CD4-positive, alpha-beta memory T cell (primary cell): Measurements from ENCODE around the gene TOX3. TPM values are rescaled to one million over a fixed set of nuclear protein-coding genes. Genes with fewer than 3 reads are reported as not detected.

Experiments used
- CTCF ChIA-PET: fragments of 350-600 bp; sonication (Branson Sonifier 250); formaldehyde crosslinking; loops from one replicate; lab custom pipeline; 2021; ENCODE audit warnings: inconsistent platforms; ENCODE audit not compliant: partially characterized antibody; lab: Charles Lee
- POLR2A ChIA-PET: fragments of 350-600 bp; sonication (Branson Sonifier 250); formaldehyde crosslinking; loops from one replicate; lab custom pipeline; 2021; ENCODE audit not compliant: partially characterized antibody; lab: Charles Lee
- DNase-seq, 5 donors: peaks; one replicate each; pipeline versions ENCODE4 v3.0.0 to v3.0.0-alpha.2; 2020 to 2022; ENCODE audit warnings: mixed read lengths in 1 of 5
- H3K27ac ChIP-seq: one replicate; pipeline ENCODE4 v1.7.0; 2013; ENCODE audit warnings: low read depth, low read length
- H3K27me3 ChIP-seq: 2 replicates; pipeline ENCODE4 v1.7.0; 2013; ENCODE audit warnings: mild to moderate bottlenecking, low read length, moderate library complexity; ENCODE audit not compliant: insufficient read depth
- H3K36me3 ChIP-seq: 2 replicates; pipeline ENCODE4 v1.7.0; 2013; ENCODE audit warnings: mild to moderate bottlenecking, low read length, moderate library complexity; ENCODE audit not compliant: insufficient read depth
- H3K4me1 ChIP-seq: 2 replicates; pipeline ENCODE4 v1.7.0; 2013; ENCODE audit warnings: mild to moderate bottlenecking, low read length, moderate library complexity; ENCODE audit not compliant: insufficient read depth
- H3K4me3 ChIP-seq, 2 donors: one replicate each; pipeline ENCODE4 v1.7.0; 2013; ENCODE audit warnings: low read length in 2 of 2, mild to moderate bottlenecking in 1 of 2
- H3K9me3 ChIP-seq, 2 donors: one replicate each; pipeline ENCODE4 v1.7.0; 2013; ENCODE audit warnings: low read length in 2 of 2, control low read depth in 1 of 2; ENCODE audit not compliant: control insufficient read depth in 1 of 2
- H3K27ac Mint-ChIP-seq, 7 donors: one replicate each; pipeline ENCODE4 v1.8.0; 2020 to 2021; ENCODE audit warnings: mixed read lengths in 7 of 7, mild to moderate bottlenecking in 6 of 7, inconsistent platforms in 3 of 7, moderate library complexity in 3 of 7
- H3K27me3 Mint-ChIP-seq, 2 donors: one replicate each; pipeline ENCODE4 v1.8.0; 2020 to 2021; ENCODE audit warnings: mixed read lengths in 2 of 2
- H3K36me3 Mint-ChIP-seq, 2 donors: one replicate each; pipeline ENCODE4 v1.8.0; 2020 to 2021; ENCODE audit warnings: mixed read lengths in 2 of 2, inconsistent platforms in 1 of 2, mild to moderate bottlenecking in 1 of 2
- H3K4me1 Mint-ChIP-seq, 4 donors: one replicate each; pipeline ENCODE4 v1.8.0; 2020 to 2021; ENCODE audit warnings: mixed read lengths in 4 of 4, mild to moderate bottlenecking in 1 of 4
- H3K4me3 Mint-ChIP-seq, 8 donors: one replicate each; pipeline ENCODE4 v1.8.0; 2020 to 2021; ENCODE audit warnings: mixed read lengths in 8 of 8, mild to moderate bottlenecking in 7 of 8, moderate library complexity in 6 of 8, inconsistent platforms in 3 of 8
- H3K9me3 Mint-ChIP-seq, 8 donors: one replicate each; pipeline ENCODE4 v1.8.0; 2020 to 2021; ENCODE audit warnings: mixed read lengths in 8 of 8, mild to moderate bottlenecking in 5 of 8, inconsistent platforms in 3 of 8, moderate library complexity in 1 of 8
- intact Hi-C: fragments of 100-400 bp; cut with micrococcal nuclease; formaldehyde crosslinking; loops from one replicate; pipeline ENCODE4 v1.15.1; 2023
- polyA plus RNA-seq, 2 donors: library from polyadenylated mRNA; unstranded; fragments of 300-500 nt; fragmentation: Illumina TruSeq; gene quantifications; one replicate each; pipeline ENCODE4 v1.2.3, GENCODE V29; 2021
- total RNA-seq, 2 experiments: library from RNA; stranded (reverse); gene quantifications; one replicate each; pipeline ENCODE4 v1.2.3, GENCODE V29; 2021

Gene TOX3
- total and polyA plus RNA-seq, 4 experiments from 2014 or later = 0.13 TPM; not detected in 3

GRCh38 chr16:52463904-52464303 lies 83.0 kb downstream of the TOX3 start:
- H3K27ac ChIP-seq = no peak overlapping the region
- no peaks in the 10 kb centered on the region for H3K9me3 ChIP-seq
- Mint-ChIP-seq H3K36me3 (no peaks in the 10 kb centered on the region), H3K27me3 (no peaks in the 10 kb centered on the region), H3K4me1 (no peaks in the 10 kb centered on the region), H3K4me3 (no peak overlapping the region), H3K27ac (no peak overlapping the region), H3K9me3 (peaks cover 0 to 1% (median 0%) of the 10 kb centered on the region in 8 donors)
- POLR2A ChIA-PET = no interaction called here
- no peaks in the 10 kb centered on the region for H3K36me3 ChIP-seq
- H3K4me3 ChIP-seq = no peak overlapping the region
- CTCF ChIA-PET = no interaction called here
- H3K27me3 ChIP-seq = no peaks in the 10 kb centered on the region
- intact Hi-C loops = no loop called here
- no peaks in the 10 kb centered on the region for H3K4me1 ChIP-seq
- DNase-seq = no peak

GRCh38 chr16:52462816-52463215 lies 84.1 kb downstream of the TOX3 start:
- ChIA-PET CTCF (no interaction called here), POLR2A (no interaction called here)
- Mint-ChIP-seq H3K27ac (no peak overlapping the region), H3K4me1 (no peaks in the 10 kb centered on the region), H3K4me3 (no peak overlapping the region), H3K27me3 (no peaks in the 10 kb centered on the region), H3K36me3 (no peaks in the 10 kb centered on the region), H3K9me3 (peaks cover 0 to 1% (median 0%) of the 10 kb centered on the region in 8 donors)
- intact Hi-C loops = no loop called here
- H3K4me3 ChIP-seq = no peak overlapping the region
- H3K36me3 ChIP-seq = no peaks in the 10 kb centered on the region
- H3K27ac ChIP-seq = no peak overlapping the region
- DNase-seq = no peak
- no peaks in the 10 kb centered on the region for H3K27me3 ChIP-seq
- H3K4me1 ChIP-seq = no peaks in the 10 kb centered on the region
- no peaks in the 10 kb centered on the region for H3K9me3 ChIP-seq

- Mint-ChIP-seq H3K27ac (no peak overlapping the region), H3K27me3 (no peaks in the 10 kb centered on the region)
Measured at GRCh38 chr16:52460639-52461178, 86.2 kb downstream of the TOX3 start.

GRCh38 chr16:52456368-52456767 lies 90.6 kb downstream of the TOX3 start:
- Histone ChIP-seq H3K4me1 (no peaks in the 10 kb centered on the region), H3K9me3 (no peaks in the 10 kb centered on the region), H3K4me3 (no peak overlapping the region), H3K36me3 (no peaks in the 10 kb centered on the region), H3K27ac (no peak overlapping the region), H3K27me3 (no peaks in the 10 kb centered on the region)
- no peak overlapping the region for H3K4me3 Mint-ChIP-seq
- H3K27me3 Mint-ChIP-seq = no peaks in the 10 kb centered on the region
- H3K4me1 Mint-ChIP-seq = no peaks in the 10 kb centered on the region
- intact Hi-C loops = no loop called here
- H3K9me3 Mint-ChIP-seq = peaks cover 0 to 12% (median 4%) of the 10 kb centered on the region in 8 donors
- ChIA-PET POLR2A (no interaction called here), CTCF (no interaction called here)
- no peaks in the 10 kb centered on the region for H3K36me3 Mint-ChIP-seq
- H3K27ac Mint-ChIP-seq = no peak overlapping the region
- DNase-seq = no peak

More at GRCh38 chr16:52460639-52461178, 86.2 kb downstream of the TOX3 start:
- Mint-ChIP-seq H3K9me3 (peaks cover 0 to 2% (median 0%) of the 10 kb centered on the region in 8 donors), H3K4me3 (no peak overlapping the region), H3K4me1 (no peaks in the 10 kb centered on the region), H3K36me3 (no peaks in the 10 kb centered on the region)
- ChIA-PET POLR2A (no interaction called here), CTCF (no interaction called here)
- H3K36me3 ChIP-seq = no peaks in the 10 kb centered on the region
- intact Hi-C loops = no loop called here
- H3K4me1 ChIP-seq = no peaks in the 10 kb centered on the region
- H3K4me3 ChIP-seq = no peak overlapping the region
- H3K9me3 ChIP-seq = no peaks in the 10 kb centered on the region
- DNase-seq = no peak
- H3K27me3 ChIP-seq = no peaks in the 10 kb centered on the region
- H3K27ac ChIP-seq = no peak overlapping the region

- no peaks in the 10 kb centered on the region for H3K36me3 Mint-ChIP-seq
Measured at GRCh38 chr16:52455549-52456277, 91.2 kb downstream of the TOX3 start.

GRCh38 chr16:52453644-52454043 lies 93.3 kb downstream of the TOX3 start:
- H3K27me3 Mint-ChIP-seq = no peaks in the 10 kb centered on the region
- ChIA-PET POLR2A (no interaction called here), CTCF (no interaction called here)
- no peak overlapping the region for H3K27ac Mint-ChIP-seq
- no peaks in the 10 kb centered on the region for H3K4me1 Mint-ChIP-seq
- no peaks in the 10 kb centered on the region for H3K4me1 ChIP-seq
- peaks cover 0 to 12% (median 5%) of the 10 kb centered on the region in 8 donors for H3K9me3 Mint-ChIP-seq
- H3K4me3 Mint-ChIP-seq = no peak overlapping the region
- H3K36me3 ChIP-seq = no peaks in the 10 kb centered on the region
- DNase-seq = no peak
- intact Hi-C loops = no loop called here
- H3K36me3 Mint-ChIP-seq = no peaks in the 10 kb centered on the region
- no peaks in the 10 kb centered on the region for H3K27me3 ChIP-seq
- no peaks in the 10 kb centered on the region for H3K9me3 ChIP-seq
- H3K4me3 ChIP-seq = no peak overlapping the region
- H3K27ac ChIP-seq = no peak overlapping the region

More at GRCh38 chr16:52455549-52456277, 91.2 kb downstream of the TOX3 start:
- H3K9me3 Mint-ChIP-seq = peaks cover 0 to 12% (median 4%) of the 10 kb centered on the region in 8 donors
- ChIA-PET CTCF (no interaction called here), POLR2A (interaction anchor here (0.6 kb wide), 1 partner anchor 242 kb away, joined by 3 read pairs; no protein-coding TSS in a partner anchor)
- no peak for DNase-seq
- H3K4me3 Mint-ChIP-seq = no peak overlapping the region
- Histone ChIP-seq H3K9me3 (no peaks in the 10 kb centered on the region), H3K36me3 (no peaks in the 10 kb centered on the region), H3K4me3 (no peak overlapping the region), H3K27ac (no peak overlapping the region), H3K4me1 (no peaks in the 10 kb centered on the region), H3K27me3 (no peaks in the 10 kb centered on the region)
- H3K27ac Mint-ChIP-seq = no peak overlapping the region
- intact Hi-C loops = no loop called here
- H3K4me1 Mint-ChIP-seq = no peaks in the 10 kb centered on the region
- H3K27me3 Mint-ChIP-seq = no peaks in the 10 kb centered on the region

GRCh38 chr16:52451971-52452421 lies 94.9 kb downstream of the TOX3 start:
- CTCF ChIA-PET = no interaction called here
- Mint-ChIP-seq H3K36me3 (no peaks in the 10 kb centered on the region), H3K4me1 (no peaks in the 10 kb centered on the region), H3K27me3 (no peaks in the 10 kb centered on the region), H3K4me3 (no peak overlapping the region), H3K27ac (no peak overlapping the region), H3K9me3 (peaks cover 0 to 12% (median 5%) of the 10 kb centered on the region in 8 donors)
- H3K9me3 ChIP-seq = no peaks in the 10 kb centered on the region
- H3K27me3 ChIP-seq = no peaks in the 10 kb centered on the region
- H3K4me3 ChIP-seq = no peak overlapping the region
- H3K4me1 ChIP-seq = no peaks in the 10 kb centered on the region
- H3K36me3 ChIP-seq = no peaks in the 10 kb centered on the region
- no peak overlapping the region for H3K27ac ChIP-seq
- POLR2A ChIA-PET = no interaction called here
- no peak for DNase-seq
- intact Hi-C loops = no loop called here
